HPDE6-E6E7 (cell line): ENCODE results near the gene USP12.

Experiments used
- DNase-seq: peaks from one replicate; pipeline ENCODE4 v3.0.0; 2011; ENCODE audit warnings: missing footprints; ENCODE audit errors: extremely low spot score

USP12 gene

GRCh38 chr13:27183561-27184147 lies 12.0 kb upstream of the USP12 start:
- no peak for DNase-seq

GRCh38 chr13:27182844-27183497 lies 11.4 kb upstream of the USP12 start:
- DNase-seq = no peak

- no peak for DNase-seq
Measured at GRCh38 chr13:27182054-27182453, 10.4 kb upstream of the USP12 start.

GRCh38 chr13:27177852-27178251 lies 6.2 kb upstream of the USP12 start:
- DNase-seq = no peak

GRCh38 chr13:27176470-27177410 lies 5.1 kb upstream of the USP12 start:
- no peak for DNase-seq

GRCh38 chr13:27174766-27175455 lies 3.3 kb upstream of the USP12 start:
- DNase-seq = no peak

- DNase-seq = no peak
Measured at GRCh38 chr13:27172495-27172842, 858 bp upstream of the USP12 start.

- DNase-seq = peak; percentile 45
Measured at GRCh38 chr13:27171827-27172494, 350 bp upstream of the USP12 start.

- no peak for DNase-seq
Measured at GRCh38 chr13:27170516-27171243, 931 bp downstream of the USP12 start.

GRCh38 chr13:27170221-27170515 lies 1.4 kb downstream of the USP12 start:
- DNase-seq = no peak

GRCh38 chr13:27168906-27169657 lies 2.5 kb downstream of the USP12 start:
- no peak for DNase-seq

GRCh38 chr13:27168086-27168485 lies 3.5 kb downstream of the USP12 start:
- DNase-seq = no peak

- no peak for DNase-seq
Measured at GRCh38 chr13:27166313-27166712, 5.3 kb downstream of the USP12 start.

- no peak for DNase-seq
Measured at GRCh38 chr13:27161980-27162379, 9.6 kb downstream of the USP12 start.

- no peak for DNase-seq
Measured at GRCh38 chr13:27161423-27161822, 10.2 kb downstream of the USP12 start.

GRCh38 chr13:27160657-27161295 lies 10.8 kb downstream of the USP12 start:
- no peak for DNase-seq

GRCh38 chr13:27159806-27160563 lies 11.6 kb downstream of the USP12 start:
- no peak for DNase-seq

GRCh38 chr13:27158335-27158734 lies 13.3 kb downstream of the USP12 start:
- DNase-seq = no peak
